Endothelial cell (in vitro differentiated cells): ENCODE data around the gene TRIO. TPM values are rescaled to one million over a fixed set of nuclear protein-coding genes. Genes with fewer than 3 reads are reported as not detected.

Experiments used
- DNase-seq: peaks from one replicate; pipeline ENCODE4 v3.0.0; 2021; ENCODE audit warnings: low spot score
- H3K27ac Mint-ChIP-seq: one replicate; pipeline ENCODE4 v1.8.0; 2021; ENCODE audit warnings: mixed read lengths, inconsistent platforms; ENCODE audit not compliant: unreplicated experiment
- H3K27me3 Mint-ChIP-seq: one replicate; pipeline ENCODE4 v1.8.0; 2021; ENCODE audit warnings: mild to moderate bottlenecking, moderate library complexity, mixed read lengths, inconsistent platforms; ENCODE audit not compliant: unreplicated experiment
- H3K36me3 Mint-ChIP-seq: one replicate; pipeline ENCODE4 v1.8.0; 2021; ENCODE audit warnings: mild to moderate bottlenecking, low read depth, mixed read lengths, inconsistent platforms; ENCODE audit not compliant: unreplicated experiment
- H3K4me1 Mint-ChIP-seq: one replicate; pipeline ENCODE4 v1.8.0; 2021; ENCODE audit warnings: mild to moderate bottlenecking, mixed read lengths, inconsistent platforms; ENCODE audit not compliant: unreplicated experiment
- H3K4me3 Mint-ChIP-seq: one replicate; pipeline ENCODE4 v1.8.0; 2021; ENCODE audit warnings: mild to moderate bottlenecking, mixed read lengths, inconsistent platforms; ENCODE audit not compliant: unreplicated experiment
- H3K9me3 Mint-ChIP-seq: one replicate; pipeline ENCODE4 v1.8.0; 2021; ENCODE audit warnings: mixed read lengths, inconsistent platforms; ENCODE audit not compliant: unreplicated experiment
- total RNA-seq: library from RNA; stranded (reverse); fragmentation: NEBNext Ultra II Directional; extraction: Animal tissue kit (Norgen Biotek cat#: 25700); gene quantifications from one replicate; pipeline ENCODE4 v1.2.1, GENCODE V29; 2021; ENCODE audit not compliant: unreplicated experiment
- TF ChIP-seq, protein P1 (sequence below): fragments of 200-600 bp; sonication (generic); IDR thresholded peaks from one replicate; pipeline ENCODE4 v1.5.0; 2021; ENCODE audit warnings: antibody characterized with exemption; ENCODE audit not compliant: unreplicated experiment

The TRIO gene
- total RNA-seq, 1 donor from 2014 or later, result 229 TPM

- TF ChIP-seq, protein P1, sequence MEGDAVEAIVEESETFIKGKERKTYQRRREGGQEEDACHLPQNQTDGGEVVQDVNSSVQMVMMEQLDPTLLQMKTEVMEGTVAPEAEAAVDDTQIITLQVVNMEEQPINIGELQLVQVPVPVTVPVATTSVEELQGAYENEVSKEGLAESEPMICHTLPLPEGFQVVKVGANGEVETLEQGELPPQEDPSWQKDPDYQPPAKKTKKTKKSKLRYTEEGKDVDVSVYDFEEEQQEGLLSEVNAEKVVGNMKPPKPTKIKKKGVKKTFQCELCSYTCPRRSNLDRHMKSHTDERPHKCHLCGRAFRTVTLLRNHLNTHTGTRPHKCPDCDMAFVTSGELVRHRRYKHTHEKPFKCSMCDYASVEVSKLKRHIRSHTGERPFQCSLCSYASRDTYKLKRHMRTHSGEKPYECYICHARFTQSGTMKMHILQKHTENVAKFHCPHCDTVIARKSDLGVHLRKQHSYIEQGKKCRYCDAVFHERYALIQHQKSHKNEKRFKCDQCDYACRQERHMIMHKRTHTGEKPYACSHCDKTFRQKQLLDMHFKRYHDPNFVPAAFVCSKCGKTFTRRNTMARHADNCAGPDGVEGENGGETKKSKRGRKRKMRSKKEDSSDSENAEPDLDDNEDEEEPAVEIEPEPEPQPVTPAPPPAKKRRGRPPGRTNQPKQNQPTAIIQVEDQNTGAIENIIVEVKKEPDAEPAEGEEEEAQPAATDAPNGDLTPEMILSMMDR, result no peak
- no peak for DNase-seq
- Mint-ChIP-seq H3K36me3 (peaks cover 5% of the 10 kb centered on the region), H3K27me3 (no peaks in the 10 kb centered on the region), H3K4me3 (no peak overlapping the region), H3K4me1 (peaks cover 67% of the 10 kb centered on the region), H3K9me3 (peaks cover 4% of the 10 kb centered on the region), H3K27ac (peak overlapping the region; percentile 68)
Measured at GRCh38 chr5:14257995-14258403, 114.9 kb downstream of the TRIO start.

- peaks cover 5% of the 10 kb centered on the region for H3K36me3 Mint-ChIP-seq
- no peak overlapping the region for H3K27ac Mint-ChIP-seq
- peaks cover 4% of the 10 kb centered on the region for H3K9me3 Mint-ChIP-seq
- TF ChIP-seq, protein P1, result no peak
- peak; percentile 51 for DNase-seq
- peaks cover 72% of the 10 kb centered on the region for H3K4me1 Mint-ChIP-seq
- H3K27me3 Mint-ChIP-seq, result no peaks in the 10 kb centered on the region
- H3K4me3 Mint-ChIP-seq, result no peak overlapping the region
Measured at GRCh38 chr5:14258840-14259239, 115.7 kb downstream of the TRIO start.

GRCh38 chr5:14260637-14261036 lies 117.5 kb downstream of the TRIO start:
- Mint-ChIP-seq H3K9me3 (peaks cover 4% of the 10 kb centered on the region), H3K4me1 (peaks cover 70% of the 10 kb centered on the region), H3K36me3 (peaks cover 5% of the 10 kb centered on the region), H3K27ac (peak overlapping the region; percentile 92), H3K27me3 (no peaks in the 10 kb centered on the region), H3K4me3 (no peak overlapping the region)
- DNase-seq, result no peak
- TF ChIP-seq, protein P1, result no peak

DNA sequence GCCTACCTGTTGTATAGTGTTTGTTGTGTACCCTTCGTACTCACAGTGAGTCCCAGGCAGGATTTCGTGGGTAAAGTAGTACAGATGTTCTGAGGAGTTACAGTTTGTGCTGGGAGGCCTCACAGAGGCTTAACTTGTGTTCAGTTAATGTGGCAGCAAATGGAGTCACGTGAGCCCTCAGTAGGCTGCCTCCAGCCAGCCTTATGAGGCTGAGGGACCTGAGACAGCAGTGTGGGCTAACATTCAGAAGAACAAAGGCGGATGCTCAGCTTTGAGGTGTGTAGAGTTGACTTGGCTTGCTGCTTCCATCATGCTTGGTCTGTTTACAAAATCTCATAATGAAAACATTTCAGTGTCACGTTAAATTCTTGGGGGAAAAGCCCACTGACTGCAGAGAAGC lies 118.1 kb downstream of the TRIO start:
- TF ChIP-seq, protein P1, result no peak
- Mint-ChIP-seq H3K4me1 (peaks cover 67% of the 10 kb centered on the region), H3K27ac (peak overlapping the region; percentile 92), H3K9me3 (no peaks in the 10 kb centered on the region), H3K4me3 (peak overlapping the region; percentile 37), H3K27me3 (no peaks in the 10 kb centered on the region), H3K36me3 (peaks cover under 1% of the 10 kb centered on the region)
- DNase-seq, result no peak

GRCh38 chr5:14261856-14262611 lies 118.9 kb downstream of the TRIO start:
- H3K36me3 Mint-ChIP-seq, result no peaks in the 10 kb centered on the region
- peaks cover 62% of the 10 kb centered on the region for H3K4me1 Mint-ChIP-seq
- H3K9me3 Mint-ChIP-seq, result no peaks in the 10 kb centered on the region
- TF ChIP-seq, protein P1, result no peak
- peak overlapping the region; percentile 65 for H3K27ac Mint-ChIP-seq
- DNase-seq, result no peak
- H3K4me3 Mint-ChIP-seq, result no peak overlapping the region
- no peaks in the 10 kb centered on the region for H3K27me3 Mint-ChIP-seq
